Upper lobe of right lung (tissue), 1 donor: ENCODE results near the gene HINT3. TPM values are rescaled to one million over a fixed set of nuclear protein-coding genes. Genes with fewer than 3 reads are reported as not detected.
A peak's percentile ranks its signal among the peaks of the same experiment; 100 is the strongest.

ENCODE experiments used
- ATAC-seq: fragments of 200-7000 bp; cut with Tn5 transposase; one replicate; pipeline ENCODE4 v1.9.1; 2020; ENCODE audit warnings: mild to moderate bottlenecking, moderate library complexity
- DNase-seq: peaks from one replicate; pipeline ENCODE4 v3.0.0-alpha.2; 2020
- H3K27ac ChIP-seq: fragments of 200-600 bp; one replicate; pipeline ENCODE4 v1.8.0; 2022
- H3K27me3 ChIP-seq: fragments of 200-600 bp; one replicate; pipeline ENCODE4 v1.8.0; 2022; ENCODE audit warnings: mild to moderate bottlenecking
- H3K36me3 ChIP-seq: fragments of 200-600 bp; one replicate; pipeline ENCODE4 v1.8.0; 2022
- H3K4me1 ChIP-seq: fragments of 200-600 bp; one replicate; pipeline ENCODE4 v1.8.0; 2022
- H3K4me3 ChIP-seq: fragments of 200-600 bp; one replicate; pipeline ENCODE4 v1.8.0; 2022; ENCODE audit warnings: mild to moderate bottlenecking
- H3K9me3 ChIP-seq: fragments of 200-600 bp; one replicate; pipeline ENCODE4 v1.8.0; 2022
- intact Hi-C: fragments of 100-400 bp; cut with DNase I; formaldehyde crosslinking; loops from one replicate; pipeline ENCODE4 v1.11.0; 2022
- total RNA-seq: library from RNA; stranded (reverse); fragmentation: NEBNext Ultra II Directional; extraction: Animal tissue kit (Norgen Biotek cat#: 25700); gene quantifications from one replicate; pipeline ENCODE4 v1.2.1, GENCODE V29; 2021
- TF ChIP-seq, protein P1 (sequence below): fragments of 200-600 bp; IDR thresholded peaks from one replicate; pipeline ENCODE4 v1.8.0; 2022; ENCODE audit warnings: antibody characterized with exemption
- donor health status: DM: no; HTN: yes; CAD: no; lungs with severe emphysema.

Gene HINT3
- total RNA-seq, 1 donor from 2014 or later, result 27.9 TPM

DNA sequence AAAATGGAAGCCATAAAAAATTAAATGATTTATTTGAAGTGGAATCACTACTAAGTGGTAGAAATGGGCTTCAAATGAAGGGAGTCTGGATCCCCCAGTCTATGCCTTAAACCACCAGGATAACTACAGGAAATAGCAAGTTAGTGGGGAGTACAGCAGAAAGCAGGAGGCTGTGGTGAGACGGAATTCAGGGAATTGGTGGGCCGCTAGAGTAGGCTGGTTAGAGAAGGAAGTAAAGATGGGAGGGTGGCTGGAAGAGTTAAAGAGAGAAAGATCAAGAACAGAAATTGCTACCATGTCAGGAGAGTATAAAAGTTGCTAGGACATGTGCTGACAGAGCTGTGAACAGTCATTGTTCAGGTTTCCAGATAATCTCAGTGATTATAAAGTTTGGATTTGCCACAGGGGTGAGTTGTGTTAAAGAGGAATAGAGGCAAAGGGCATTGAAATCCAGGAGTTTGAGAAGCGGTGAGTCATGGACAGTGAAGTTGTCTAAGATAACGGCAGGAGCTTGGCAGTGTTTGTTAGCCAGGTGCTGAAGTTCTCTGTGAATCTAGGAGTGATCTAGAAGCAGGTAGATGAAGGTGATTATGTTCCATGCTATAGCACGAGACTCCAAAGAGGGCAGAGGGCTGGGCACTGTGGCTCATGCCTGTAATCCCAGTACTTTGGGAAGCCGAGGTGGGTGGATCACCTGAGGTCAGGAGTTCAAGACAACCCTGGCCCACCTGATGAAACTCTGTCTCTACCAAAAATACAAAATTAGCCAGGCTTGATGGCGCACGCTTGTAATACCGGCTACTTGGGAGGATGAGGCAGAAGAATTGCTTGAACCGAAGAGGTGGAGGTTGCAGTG, 13.7 kb upstream of the HINT3 start:
- intact Hi-C loops, result no loop called here
- TF ChIP-seq, protein P1, sequence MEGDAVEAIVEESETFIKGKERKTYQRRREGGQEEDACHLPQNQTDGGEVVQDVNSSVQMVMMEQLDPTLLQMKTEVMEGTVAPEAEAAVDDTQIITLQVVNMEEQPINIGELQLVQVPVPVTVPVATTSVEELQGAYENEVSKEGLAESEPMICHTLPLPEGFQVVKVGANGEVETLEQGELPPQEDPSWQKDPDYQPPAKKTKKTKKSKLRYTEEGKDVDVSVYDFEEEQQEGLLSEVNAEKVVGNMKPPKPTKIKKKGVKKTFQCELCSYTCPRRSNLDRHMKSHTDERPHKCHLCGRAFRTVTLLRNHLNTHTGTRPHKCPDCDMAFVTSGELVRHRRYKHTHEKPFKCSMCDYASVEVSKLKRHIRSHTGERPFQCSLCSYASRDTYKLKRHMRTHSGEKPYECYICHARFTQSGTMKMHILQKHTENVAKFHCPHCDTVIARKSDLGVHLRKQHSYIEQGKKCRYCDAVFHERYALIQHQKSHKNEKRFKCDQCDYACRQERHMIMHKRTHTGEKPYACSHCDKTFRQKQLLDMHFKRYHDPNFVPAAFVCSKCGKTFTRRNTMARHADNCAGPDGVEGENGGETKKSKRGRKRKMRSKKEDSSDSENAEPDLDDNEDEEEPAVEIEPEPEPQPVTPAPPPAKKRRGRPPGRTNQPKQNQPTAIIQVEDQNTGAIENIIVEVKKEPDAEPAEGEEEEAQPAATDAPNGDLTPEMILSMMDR, result no peak
- no peaks in the 10 kb centered on the region for H3K9me3 ChIP-seq
- H3K36me3 ChIP-seq, result no peaks in the 10 kb centered on the region
- no peak overlapping the region for H3K4me3 ChIP-seq
- no peak overlapping the region for H3K27ac ChIP-seq
- peaks cover 35% of the 10 kb centered on the region for H3K4me1 ChIP-seq
- no peaks in the 10 kb centered on the region for H3K27me3 ChIP-seq
- DNase-seq (no peak), ATAC-seq (no peak)

- ATAC-seq (no peak), DNase-seq (no peak)
- H3K27me3 ChIP-seq, result no peaks in the 10 kb centered on the region
- intact Hi-C loops, result no loop called here
- TF ChIP-seq, protein P1, result no peak
- H3K36me3 ChIP-seq, result no peaks in the 10 kb centered on the region
- H3K4me1 ChIP-seq, result peaks cover 35% of the 10 kb centered on the region
- H3K9me3 ChIP-seq, result no peaks in the 10 kb centered on the region
- H3K4me3 ChIP-seq, result no peak overlapping the region
- peak overlapping the region; percentile 79 for H3K27ac ChIP-seq
Measured at GRCh38 chr6:125943528-125944433, 12.8 kb upstream of the HINT3 start.

GRCh38 chr6:125944434-125944816, 12.1 kb upstream of the HINT3 start:
- intact Hi-C loops, result no loop called here
- H3K4me3 ChIP-seq, result no peak overlapping the region
- no peaks in the 10 kb centered on the region for H3K27me3 ChIP-seq
- no peaks in the 10 kb centered on the region for H3K9me3 ChIP-seq
- DNase-seq (peak; percentile 78), ATAC-seq (peak; percentile 80)
- TF ChIP-seq, protein P1, result no peak
- H3K27ac ChIP-seq, result peak overlapping the region; percentile 79
- peaks cover 35% of the 10 kb centered on the region for H3K4me1 ChIP-seq
- H3K36me3 ChIP-seq, result no peaks in the 10 kb centered on the region

GRCh38 chr6:125944896-125945295, 11.7 kb upstream of the HINT3 start:
- peaks cover 35% of the 10 kb centered on the region for H3K4me1 ChIP-seq
- DNase-seq (no peak), ATAC-seq (no peak)
- H3K4me3 ChIP-seq, result no peak overlapping the region
- H3K27me3 ChIP-seq, result no peaks in the 10 kb centered on the region
- intact Hi-C loops, result no loop called here
- TF ChIP-seq, protein P1, result no peak
- H3K27ac ChIP-seq, result peak overlapping the region; percentile 79
- no peaks in the 10 kb centered on the region for H3K36me3 ChIP-seq
- no peaks in the 10 kb centered on the region for H3K9me3 ChIP-seq

DNA sequence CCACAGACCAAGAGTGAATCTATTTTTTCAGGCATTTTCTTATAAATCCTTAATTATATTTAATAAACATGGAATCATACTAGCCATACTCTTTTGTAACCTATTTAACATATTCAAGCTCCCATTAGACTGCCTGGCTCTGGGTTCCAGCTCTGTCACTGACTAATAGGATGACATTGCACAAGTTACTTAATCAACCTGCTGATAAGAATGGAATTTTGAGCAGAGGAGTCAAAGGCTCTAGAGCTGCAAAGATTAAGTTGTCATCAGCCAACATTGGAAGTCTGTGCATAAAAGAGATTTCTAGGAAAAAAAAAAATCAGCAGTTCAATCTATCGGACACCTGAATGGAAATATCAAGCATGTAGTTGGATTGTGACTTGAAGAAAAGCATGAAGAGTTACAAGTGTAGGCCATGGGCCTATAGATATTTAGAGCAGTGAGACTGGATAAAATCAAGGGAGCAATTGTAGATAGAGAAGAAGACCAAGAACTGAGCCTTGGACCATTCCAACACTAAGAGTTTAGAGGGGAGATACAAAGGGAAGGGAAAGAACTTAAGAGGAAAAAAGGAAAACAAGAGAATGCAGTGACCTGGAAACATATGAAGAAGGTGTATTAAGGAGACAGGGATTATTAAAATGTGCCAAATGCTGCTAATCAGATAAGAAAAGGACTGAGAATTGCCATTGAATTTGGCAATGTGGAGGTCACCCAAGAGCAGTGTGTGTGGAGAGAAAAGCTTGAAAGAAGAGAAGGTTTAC, 11.0 kb upstream of the HINT3 start:
- Histone ChIP-seq H3K4me1 (peaks cover 35% of the 10 kb centered on the region), H3K9me3 (no peaks in the 10 kb centered on the region), H3K27me3 (no peaks in the 10 kb centered on the region), H3K36me3 (no peaks in the 10 kb centered on the region), H3K4me3 (no peak overlapping the region), H3K27ac (peak overlapping the region; percentile 79)
- no peak for DNase-seq
- no peak for ATAC-seq
- intact Hi-C loops, result no loop called here
- TF ChIP-seq, protein P1, result no peak
